ENCODE data around the gene TOM1. TPM values are rescaled to one million over a fixed set of nuclear protein-coding genes. Genes with fewer than 3 reads are reported as not detected.

The TOM1 gene
- total RNA-seq, 2 donors from 2014 or later: 108 TPM

DNA sequence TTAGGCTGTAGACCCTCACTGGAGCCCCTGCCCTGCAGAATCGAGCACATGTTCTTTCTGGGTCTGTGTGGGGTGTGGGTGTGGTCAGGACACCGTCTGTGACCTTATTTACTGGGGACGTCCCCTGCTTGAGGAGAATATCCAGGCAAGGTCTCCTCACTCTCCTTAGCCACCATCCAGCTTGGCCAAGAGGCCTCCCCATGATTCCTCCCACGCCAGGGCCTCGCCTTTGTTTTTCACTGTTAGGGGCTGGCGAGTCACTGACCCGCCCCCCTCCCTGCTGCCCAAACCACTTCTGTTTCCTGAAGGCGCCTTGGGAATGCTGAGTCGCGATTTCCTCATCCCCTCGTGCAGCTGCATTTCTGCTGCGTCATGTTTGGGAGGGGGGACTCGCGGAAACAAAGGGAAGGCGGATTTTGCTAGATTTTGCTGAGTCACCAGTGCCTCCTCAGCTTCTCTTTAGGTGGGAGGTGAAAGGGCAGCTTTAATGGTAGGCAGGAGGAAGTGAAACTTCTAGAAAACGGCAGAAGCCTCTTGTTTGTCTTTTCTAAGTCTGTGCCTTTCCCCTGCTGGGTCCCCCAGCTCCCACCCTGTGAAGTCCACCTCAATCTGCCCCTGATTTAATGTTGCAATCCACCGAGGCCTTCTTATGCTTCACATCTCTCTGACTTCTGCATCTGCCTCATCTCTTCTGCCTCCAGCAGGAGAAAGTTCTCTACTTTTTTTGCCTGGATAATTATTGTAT is 77.2 kb downstream of the TOM1 start:
- H3K27ac ChIP-seq: peak overlapping the region; percentile 75 to 82
- H3K36me3 ChIP-seq: no peaks in the 10 kb centered on the region
- H3K9me3 ChIP-seq: no peaks in the 10 kb centered on the region
- DNase-seq (ENCODE audit: low spot score): peak; percentile 98
- H3K4me3 ChIP-seq: no peak overlapping the region
- no peaks in the 10 kb centered on the region for H3K27me3 ChIP-seq
- TF ChIP-seq, protein P1, sequence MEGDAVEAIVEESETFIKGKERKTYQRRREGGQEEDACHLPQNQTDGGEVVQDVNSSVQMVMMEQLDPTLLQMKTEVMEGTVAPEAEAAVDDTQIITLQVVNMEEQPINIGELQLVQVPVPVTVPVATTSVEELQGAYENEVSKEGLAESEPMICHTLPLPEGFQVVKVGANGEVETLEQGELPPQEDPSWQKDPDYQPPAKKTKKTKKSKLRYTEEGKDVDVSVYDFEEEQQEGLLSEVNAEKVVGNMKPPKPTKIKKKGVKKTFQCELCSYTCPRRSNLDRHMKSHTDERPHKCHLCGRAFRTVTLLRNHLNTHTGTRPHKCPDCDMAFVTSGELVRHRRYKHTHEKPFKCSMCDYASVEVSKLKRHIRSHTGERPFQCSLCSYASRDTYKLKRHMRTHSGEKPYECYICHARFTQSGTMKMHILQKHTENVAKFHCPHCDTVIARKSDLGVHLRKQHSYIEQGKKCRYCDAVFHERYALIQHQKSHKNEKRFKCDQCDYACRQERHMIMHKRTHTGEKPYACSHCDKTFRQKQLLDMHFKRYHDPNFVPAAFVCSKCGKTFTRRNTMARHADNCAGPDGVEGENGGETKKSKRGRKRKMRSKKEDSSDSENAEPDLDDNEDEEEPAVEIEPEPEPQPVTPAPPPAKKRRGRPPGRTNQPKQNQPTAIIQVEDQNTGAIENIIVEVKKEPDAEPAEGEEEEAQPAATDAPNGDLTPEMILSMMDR (IDR thresholded peaks at IDR 0.05): no peak
- peaks cover 0 to 43% of the 10 kb centered on the region in 2 donors for H3K4me1 ChIP-seq

DNA sequence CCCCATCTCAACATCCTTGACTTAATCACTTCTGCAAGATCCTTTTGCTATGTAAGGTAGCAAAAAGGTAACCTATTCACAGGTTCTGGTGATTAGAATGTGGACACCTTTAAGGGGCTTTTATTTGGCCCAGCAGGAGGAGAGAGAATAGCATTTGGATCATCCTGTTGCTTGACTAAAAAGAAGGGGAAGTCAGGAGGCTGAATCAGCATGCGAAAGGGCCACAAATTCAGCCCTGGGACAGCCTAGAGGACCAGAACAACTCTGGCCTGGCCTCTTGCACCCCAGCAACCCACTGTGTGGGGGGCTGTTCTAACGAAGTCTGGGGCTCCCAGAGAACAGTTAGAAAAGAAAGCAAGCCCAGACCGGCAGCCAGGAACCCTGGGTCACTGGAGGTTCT is 78.0 kb downstream of the TOM1 start:
- no peak overlapping the region for H3K4me3 ChIP-seq
- no peaks in the 10 kb centered on the region for H3K9me3 ChIP-seq
- no peak for DNase-seq (ENCODE audit: low spot score)
- H3K36me3 ChIP-seq: no peaks in the 10 kb centered on the region
- H3K27ac ChIP-seq: peak overlapping the region; percentile 75 to 82
- H3K27me3 ChIP-seq: no peaks in the 10 kb centered on the region
- H3K4me1 ChIP-seq: peaks cover 0 to 40% of the 10 kb centered on the region in 2 donors
- TF ChIP-seq, protein P1 (IDR thresholded peaks at IDR 0.05): no peak

DNA sequence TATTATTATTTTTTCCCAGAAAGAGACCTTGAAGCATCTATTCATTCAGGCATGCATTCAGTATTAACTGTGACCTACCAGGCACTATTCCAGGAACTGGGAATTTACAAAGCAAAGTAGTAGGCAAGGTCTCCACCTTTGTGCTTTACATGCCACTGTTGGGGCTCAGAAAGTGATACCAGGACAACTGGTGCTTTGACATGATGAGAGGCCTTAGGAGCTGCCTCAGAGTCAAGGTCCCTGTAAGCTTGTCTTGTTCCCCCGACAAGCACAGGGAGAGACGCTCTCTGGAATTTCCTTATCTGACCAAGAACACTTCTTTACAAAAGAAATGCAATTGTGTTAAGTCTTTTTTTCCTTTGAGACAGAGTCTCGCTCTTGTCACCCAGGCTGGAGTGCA is 78.9 kb downstream of the TOM1 start:
- peaks cover 0 to 40% of the 10 kb centered on the region in 2 donors for H3K4me1 ChIP-seq
- no peak overlapping the region for H3K27ac ChIP-seq
- no peaks in the 10 kb centered on the region for H3K36me3 ChIP-seq
- TF ChIP-seq, protein P1 (IDR thresholded peaks at IDR 0.05): no peak
- DNase-seq (ENCODE audit: low spot score): no peak
- H3K4me3 ChIP-seq: no peak overlapping the region
- H3K9me3 ChIP-seq: no peaks in the 10 kb centered on the region
- no peaks in the 10 kb centered on the region for H3K27me3 ChIP-seq

DNA sequence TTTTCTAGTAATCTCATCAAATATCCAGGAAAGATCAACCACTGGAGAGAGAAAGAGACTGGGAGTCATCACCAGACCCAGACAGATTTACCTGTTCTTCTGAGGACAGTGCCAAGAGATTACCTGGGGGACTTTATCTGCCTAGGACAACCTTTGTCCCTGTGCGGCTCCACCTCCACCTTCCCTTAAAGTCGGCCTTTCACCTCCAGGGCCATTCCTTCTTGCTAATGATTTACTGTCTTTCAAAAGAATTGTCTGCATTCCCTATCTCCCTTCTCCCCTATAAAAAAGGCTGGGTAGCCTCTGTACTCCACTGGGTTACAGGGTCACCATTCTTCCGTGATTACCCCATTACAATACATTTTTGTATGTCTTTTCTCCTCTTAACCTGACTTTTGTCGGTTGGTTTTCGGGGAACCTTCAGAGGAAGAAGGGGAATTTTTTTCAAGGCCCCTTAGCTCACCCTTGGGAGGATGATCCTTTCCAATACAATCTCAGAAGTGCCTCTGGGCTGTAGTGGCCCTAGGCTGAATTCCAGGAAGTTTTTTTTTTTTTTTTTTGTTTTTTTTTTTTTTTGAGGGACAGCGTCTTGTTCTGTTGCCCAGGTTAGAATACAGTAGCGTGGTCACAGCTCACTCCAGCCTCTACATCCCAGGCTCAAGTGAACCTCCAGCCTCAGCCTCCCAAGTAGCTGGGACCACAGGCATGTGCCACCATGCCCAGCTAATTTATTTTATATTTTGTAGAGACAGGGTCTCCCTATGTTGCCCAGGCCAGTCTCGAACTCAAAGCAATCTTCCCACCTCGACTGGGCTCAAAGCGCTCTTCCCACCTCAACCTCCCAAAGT is 79.7 kb downstream of the TOM1 start:
- H3K9me3 ChIP-seq: no peaks in the 10 kb centered on the region
- peaks cover 0 to 40% of the 10 kb centered on the region in 2 donors for H3K4me1 ChIP-seq
- TF ChIP-seq, protein P1 (IDR thresholded peaks at IDR 0.05): no peak
- H3K36me3 ChIP-seq: no peaks in the 10 kb centered on the region
- H3K4me3 ChIP-seq: no peak overlapping the region
- no peak for DNase-seq (ENCODE audit: low spot score)
- no peaks in the 10 kb centered on the region for H3K27me3 ChIP-seq
- H3K27ac ChIP-seq: no peak overlapping the region

DNA sequence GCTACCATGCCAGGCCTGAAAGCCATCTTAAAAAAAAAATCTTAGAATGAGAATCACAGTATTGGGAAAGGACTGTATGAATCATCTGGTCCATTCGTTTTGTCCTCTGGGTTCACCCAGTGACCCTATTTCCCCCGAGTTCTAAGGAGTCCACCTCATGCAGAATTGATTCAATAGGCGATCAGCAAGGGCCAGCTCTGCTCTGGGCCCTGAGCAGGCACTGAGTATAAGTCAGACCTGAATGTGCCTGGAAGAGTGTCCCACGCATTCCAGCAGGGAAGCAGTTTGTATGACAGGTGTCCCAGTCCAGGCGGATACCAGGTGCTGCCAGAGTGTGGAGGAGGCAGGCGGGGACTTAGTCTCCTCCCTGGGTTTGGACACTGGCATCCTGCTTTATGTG is 80.3 kb downstream of the TOM1 start:
- no peak overlapping the region for H3K4me3 ChIP-seq

More for the DNA sequence above, 80.3 kb downstream of the TOM1 start:
- no peaks in the 10 kb centered on the region for H3K36me3 ChIP-seq
- peaks cover 0 to 40% of the 10 kb centered on the region in 2 donors for H3K4me1 ChIP-seq
- DNase-seq (ENCODE audit: low spot score): no peak
- TF ChIP-seq, protein P1 (IDR thresholded peaks at IDR 0.05): no peak
- H3K27ac ChIP-seq: peak overlapping the region in 1 of 2 donors; percentile 84
- no peaks in the 10 kb centered on the region for H3K9me3 ChIP-seq
- H3K27me3 ChIP-seq: no peaks in the 10 kb centered on the region

Measured in right atrium auricular region (tissue), 2 donors.